ENCODE measurements around the gene FOXA3. TPM values are rescaled to one million over a fixed set of nuclear protein-coding genes. Genes with fewer than 3 reads are reported as not detected.

FOXA3 gene
- total RNA-seq, 6 experiments from 2014 or later, result not detected

DNA sequence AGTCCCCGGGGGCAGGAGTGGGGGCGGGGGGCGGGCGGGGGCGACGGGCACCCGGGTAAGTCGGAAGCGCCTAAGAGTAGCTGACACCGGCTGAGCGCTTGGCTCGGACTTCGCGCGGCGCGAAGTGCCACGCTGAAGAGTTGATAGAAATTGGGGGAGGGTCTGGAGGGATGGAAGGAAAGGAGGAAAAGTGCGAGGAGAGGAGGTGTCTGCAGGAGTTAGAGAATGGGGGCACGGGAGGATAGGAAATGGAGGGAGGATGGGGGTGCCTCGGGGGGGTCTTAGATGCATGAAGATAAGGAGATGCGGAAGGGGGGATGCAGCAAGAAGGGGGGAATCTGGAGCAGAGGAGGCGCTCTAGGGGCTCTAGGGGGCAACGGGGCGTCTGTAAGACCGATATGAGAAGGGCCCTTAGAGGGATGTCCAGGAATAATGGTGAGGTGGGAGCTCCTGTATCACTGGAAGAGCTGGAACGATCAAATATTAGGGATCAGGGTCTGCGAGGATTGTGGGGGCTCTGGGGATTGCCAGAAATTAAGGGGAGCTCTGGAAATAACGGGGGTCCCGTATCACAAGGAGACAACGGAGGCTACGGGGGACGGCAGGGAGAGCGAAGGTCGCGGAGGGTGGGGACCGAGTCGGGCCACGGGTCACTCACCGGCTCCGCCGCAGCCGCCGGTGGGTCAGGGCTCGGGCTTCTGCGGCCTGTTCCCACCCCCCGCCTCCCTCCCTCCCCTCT is 38.0 kb downstream of the FOXA3 start, which contains the start of gene MYPOP:
TSS of gene MYPOP (minus strand) at position 702 of the 739 bp plus-strand sequence. CDS start 840 bp downstream, outside the sequence.
- peak within 1 kb of the TSS; percentile 71 for H3K27ac Mint-ChIP-seq
- H3K4me1 Mint-ChIP-seq (ENCODE audit: low read depth), result peaks cover 17% of the 10 kb centered on the region
- H3K9me3 Mint-ChIP-seq, result no peaks in the 10 kb centered on the region
- peaks cover 12% of the 10 kb centered on the region for H3K36me3 Mint-ChIP-seq (ENCODE audit: low read depth)
- peak within 1 kb of the TSS; percentile 98 for H3K4me3 Mint-ChIP-seq
- H3K27me3 Mint-ChIP-seq (ENCODE audit: insufficient read depth), result peaks cover 1% of the 10 kb centered on the region; the same call in 1 of the 2 replicates
- DNase-seq, result no peak
- TF ChIP-seq CTCF (IDR thresholded peaks at IDR 0.05), result no peak

DNA sequence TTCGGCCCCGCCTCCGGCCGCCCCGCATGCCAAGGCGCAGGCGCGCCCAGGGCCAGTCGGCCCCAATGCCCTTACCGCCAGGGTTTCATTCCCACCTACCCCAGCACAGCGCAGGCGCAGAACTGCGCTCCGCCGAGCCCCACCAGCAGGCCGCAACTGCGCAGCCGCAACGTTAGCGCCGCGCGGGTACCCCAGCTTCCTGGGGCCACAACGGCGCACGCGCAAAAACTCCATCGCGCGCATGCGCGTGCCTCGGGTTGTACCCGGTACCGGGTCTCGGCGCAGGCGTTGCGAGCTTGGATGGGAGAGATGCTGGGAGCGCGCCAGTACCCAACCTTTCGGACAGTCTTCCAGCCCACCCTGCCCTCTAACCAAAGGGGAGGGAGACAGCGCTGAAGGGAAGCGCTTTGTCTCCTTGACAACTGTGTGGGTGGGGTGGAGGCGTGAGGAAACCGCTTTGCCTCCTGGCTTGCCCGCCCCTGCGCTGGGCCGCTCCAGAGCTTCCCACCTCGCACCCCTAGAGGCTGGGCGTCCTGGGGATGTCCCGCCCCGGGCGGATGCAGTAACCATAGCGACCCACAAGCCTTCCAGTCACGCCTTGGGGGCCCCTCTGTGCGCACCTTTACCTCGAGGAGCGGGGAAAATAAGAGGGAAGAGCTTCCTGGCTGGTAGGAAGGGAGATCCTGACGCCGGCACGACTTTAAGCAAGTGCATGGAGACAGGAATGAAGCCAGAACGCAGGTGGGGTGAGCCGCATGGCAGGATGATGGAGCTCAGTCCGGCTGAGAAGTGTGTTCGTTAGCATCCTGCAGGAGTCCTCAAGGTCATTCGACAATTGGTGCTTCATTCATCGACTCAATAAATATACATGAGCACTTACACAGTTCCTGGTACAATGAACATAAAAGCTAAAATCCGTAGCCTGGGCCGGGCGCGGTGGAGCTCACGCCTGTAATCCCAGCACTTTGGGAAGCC is 38.8 kb downstream of the FOXA3 start:
- peak; percentile 95 for DNase-seq
- H3K36me3 Mint-ChIP-seq (ENCODE audit: low read depth), result peaks cover 12% of the 10 kb centered on the region
- H3K27me3 Mint-ChIP-seq (ENCODE audit: insufficient read depth), result peaks cover 1% of the 10 kb centered on the region
- no peaks in the 10 kb centered on the region for H3K9me3 Mint-ChIP-seq
- no peak for TF ChIP-seq CTCF (IDR thresholded peaks at IDR 0.05)
- H3K4me1 Mint-ChIP-seq (ENCODE audit: low read depth), result peaks cover 17% of the 10 kb centered on the region
- peak overlapping the region; percentile 98 for H3K4me3 Mint-ChIP-seq
- H3K27ac Mint-ChIP-seq, result peak overlapping the region; percentile 65

- Mint-ChIP-seq H3K27ac (no peak overlapping the region), H3K4me1 (ENCODE audit: low read depth) (peaks cover 23% of the 10 kb centered on the region), H3K27me3 (ENCODE audit: insufficient read depth) (peaks cover 1% of the 10 kb centered on the region), H3K9me3 (no peaks in the 10 kb centered on the region), H3K36me3 (ENCODE audit: low read depth) (peaks cover 8% of the 10 kb centered on the region), H3K4me3 (no peak overlapping the region)
- no peak for TF ChIP-seq CTCF (IDR thresholded peaks at IDR 0.05)
- DNase-seq, result no peak
These were observed 40.9 kb downstream of the FOXA3 start for GRCh38 chr19:45905011-45905410.

GRCh38 chr19:45906221-45906620 is 42.1 kb downstream of the FOXA3 start:
- no peak for TF ChIP-seq CTCF (IDR thresholded peaks at IDR 0.05)
- peaks cover 14% of the 10 kb centered on the region for H3K4me1 Mint-ChIP-seq (ENCODE audit: low read depth)
- H3K27ac Mint-ChIP-seq, result no peak overlapping the region
- H3K9me3 Mint-ChIP-seq, result no peaks in the 10 kb centered on the region
- H3K36me3 Mint-ChIP-seq (ENCODE audit: low read depth), result no peaks in the 10 kb centered on the region
- peaks cover 10% of the 10 kb centered on the region for H3K27me3 Mint-ChIP-seq (ENCODE audit: insufficient read depth)
- no peak overlapping the region for H3K4me3 Mint-ChIP-seq
- DNase-seq, result peak; percentile 41

- TF ChIP-seq CTCF (IDR thresholded peaks at IDR 0.05), result no peak
- H3K36me3 Mint-ChIP-seq (ENCODE audit: low read depth), result no peaks in the 10 kb centered on the region
- no peaks in the 10 kb centered on the region for H3K9me3 Mint-ChIP-seq
- peaks cover 20% of the 10 kb centered on the region for H3K27me3 Mint-ChIP-seq (ENCODE audit: insufficient read depth)
- H3K4me3 Mint-ChIP-seq, result no peak overlapping the region
- no peak overlapping the region for H3K27ac Mint-ChIP-seq
- peak; percentile 14 for DNase-seq
- H3K4me1 Mint-ChIP-seq (ENCODE audit: low read depth), result peaks cover 14% of the 10 kb centered on the region
These were observed 44.8 kb downstream of the FOXA3 start for GRCh38 chr19:45908956-45909355.
